Osteoblast (primary cell): ENCODE results near the gene IBTK. TPM values are rescaled to one million over a fixed set of nuclear protein-coding genes. Genes with fewer than 3 reads are reported as not detected.

Experiments
- DNase-seq: peaks from one replicate; pipeline ENCODE4 v3.0.0; 2011; ENCODE audit warnings: low spot score, mixed read lengths; ENCODE audit not compliant: insufficient read length; ENCODE audit errors: missing footprints
- H2AFZ ChIP-seq: 2 replicates; pipeline ENCODE4 v1.6.0; 2011; ENCODE audit warnings: mild to moderate bottlenecking, low read length
- H3K27ac ChIP-seq: 2 replicates; pipeline ENCODE4 v1.5.1; 2011; ENCODE audit warnings: mild to moderate bottlenecking, low read depth, low read length, moderate library complexity
- H3K27me3 ChIP-seq: 2 replicates; pipeline ENCODE4 v1.6.0; 2012; ENCODE audit warnings: mild to moderate bottlenecking, control low read depth, inconsistent platforms, low read length, moderate library complexity; ENCODE audit not compliant: insufficient read depth
- H3K36me3 ChIP-seq: 2 replicates; pipeline ENCODE4 v1.5.1; 2011; ENCODE audit warnings: mild to moderate bottlenecking, low read length, control low read depth, moderate library complexity; ENCODE audit not compliant: insufficient read depth
- H3K4me1 ChIP-seq: 2 replicates; pipeline ENCODE4 v1.5.1; 2011; ENCODE audit warnings: mild to moderate bottlenecking, low read length, control low read depth, moderate library complexity; ENCODE audit not compliant: insufficient read depth
- H3K4me2 ChIP-seq: 2 replicates; pipeline ENCODE4 v1.6.0; 2011; ENCODE audit warnings: mild to moderate bottlenecking, low read length; ENCODE audit not compliant: insufficient read depth
- H3K4me3 ChIP-seq: fragments of 200-600 bp; sonication (generic); 3 replicates; pipeline ENCODE4 v1.5.1; 2012; ENCODE audit warnings: mild to moderate bottlenecking, low read length, inconsistent platforms; ENCODE audit not compliant: insufficient read depth
- H3K79me2 ChIP-seq: 2 replicates; pipeline ENCODE4 v1.6.0; 2012; ENCODE audit warnings: mild to moderate bottlenecking, low read length, control low read depth, inconsistent platforms; ENCODE audit not compliant: insufficient read depth
- H3K9me3 ChIP-seq: 2 replicates; pipeline ENCODE4 v1.5.1; 2011; ENCODE audit warnings: low read depth, low read length, control low read depth
- H4K20me1 ChIP-seq: 2 replicates; pipeline ENCODE4 v1.6.0; 2012; ENCODE audit warnings: mild to moderate bottlenecking, low read length, control low read depth; ENCODE audit not compliant: insufficient read depth
- CTCF ChIP-seq: IDR thresholded peaks from 2 replicates; pipeline ENCODE4 v1.5.1; 2011; ENCODE audit warnings: mild to moderate bottlenecking, low read depth, low read length, moderate library complexity; ENCODE audit errors: extremely low read depth
- small RNA-seq: library from RNA; depleted of rRNA; stranded (forward); fragments of <200 nt; gene quantifications from one replicate; pipeline ENCODE3, GENCODE V24; 2012
- total RNA-seq: library from RNA; depleted of rRNA; stranded (reverse); fragments of >200 nt; gene quantifications from 2 replicates; pipeline ENCODE4 v1.2.3, GENCODE V29; 2012

IBTK gene
- total RNA-seq, 1 donor, result 70.6 TPM

DNA sequence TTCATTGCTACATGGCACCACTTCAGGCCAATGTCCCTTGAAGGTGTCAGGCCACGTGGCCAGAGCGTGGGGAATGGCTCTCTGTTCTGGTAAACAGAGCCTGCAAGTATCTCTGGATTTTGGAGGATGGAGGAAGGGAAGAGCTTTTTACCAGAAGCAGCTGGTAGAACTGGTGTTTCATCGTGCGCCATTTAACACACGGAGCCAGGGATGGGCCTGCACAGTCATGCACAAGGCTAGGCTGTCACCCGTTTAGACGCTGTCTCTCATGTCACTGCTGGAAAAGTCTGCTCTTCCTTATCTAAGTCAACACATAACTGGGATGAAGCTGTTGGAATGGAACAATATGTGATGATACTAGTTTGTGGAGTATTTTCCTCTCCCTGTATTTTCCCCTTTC, 123.9 kb downstream of the IBTK start:
- Histone ChIP-seq H4K20me1 (no peaks in the 10 kb centered on the region), H3K36me3 (no peaks in the 10 kb centered on the region), H3K27ac (no peak overlapping the region), H3K4me3 (no peak overlapping the region), H3K4me1 (no peaks in the 10 kb centered on the region), H3K27me3 (no peaks in the 10 kb centered on the region), H3K4me2 (no peak overlapping the region), H2AFZ (no peak overlapping the region), H3K9me3 (no peaks in the 10 kb centered on the region), H3K79me2 (no peaks in the 10 kb centered on the region)
- no peak for DNase-seq
- TF ChIP-seq CTCF, result no peak

Small RNA genes lying within 50 kb of the gene (small RNA-seq; reads per million reads assigned to genes)
- gene RNU6-130P, result not detected

Other genes with a start within 250 kb of the IBTK start
- 47.8 and 48.6 TPM in 2 replicates for gene TPBG, start 116.1 kb upstream of the IBTK start, total RNA-seq